Spleen (tissue), 11 donors: ENCODE results near the gene OARD1. TPM values are rescaled to one million over a fixed set of nuclear protein-coding genes. Genes with fewer than 3 reads are reported as not detected.
A peak's percentile ranks its signal among the peaks of the same experiment; 100 is the strongest.

ENCODE experiments used
- DNase-seq: peaks from one replicate; pipeline ENCODE4 v3.0.0-alpha.2; 2020
- H3K27ac ChIP-seq, 8 donors: fragments of 200-600 bp; sonication (generic) in 7 of 8; 1 replicate in 4 of 8; 2 replicates in 4 of 8; pipeline versions ENCODE4 v1.5.0 to v1.8.0; 2016 to 2021; ENCODE audit warnings: inconsistent platforms in 4 of 8, mild to moderate bottlenecking in 4 of 8, moderate library complexity in 1 of 8
- H3K27me3 ChIP-seq, 7 donors: fragments of 200-600 bp; sonication (generic) in 6 of 7; replicated peaks in 1 of 7; 1 replicate in 4 of 7; 2 replicates in 3 of 7; pipeline versions ENCODE4 v1.5.0 to v1.8.0; 2016 to 2021; ENCODE audit warnings: inconsistent platforms in 3 of 7, mild to moderate bottlenecking in 1 of 7
- H3K36me3 ChIP-seq, 6 donors: fragments of 200-600 bp; sonication (generic) in 5 of 6; 1 replicate in 4 of 6; 2 replicates in 2 of 6; pipeline versions ENCODE4 v1.5.0 to v1.8.0; 2016 to 2021; ENCODE audit warnings: inconsistent platforms in 2 of 6
- H3K4me1 ChIP-seq, 6 donors: fragments of 200-600 bp; sonication (generic) in 5 of 6; 1 replicate in 3 of 6; 2 replicates in 3 of 6; pipeline versions ENCODE4 v1.5.0 to v1.8.0; 2016 to 2021; ENCODE audit warnings: inconsistent platforms in 3 of 6
- H3K4me3 ChIP-seq, 8 donors: fragments of 200-600 bp; sonication (generic) in 7 of 8; 1 replicate in 4 of 8; 2 replicates in 4 of 8; pipeline versions ENCODE4 v1.5.0 to v1.8.0; 2016 to 2021; ENCODE audit warnings: inconsistent platforms in 4 of 8, mild to moderate bottlenecking in 4 of 8, moderate library complexity in 2 of 8
- H3K9me3 ChIP-seq, 8 donors: fragments of 200-600 bp; sonication (generic) in 7 of 8; 1 replicate in 4 of 8; 2 replicates in 4 of 8; pipeline versions ENCODE4 v1.5.0 to v1.8.0; 2016 to 2021; ENCODE audit warnings: inconsistent platforms in 4 of 8
- CTCF ChIP-seq, 11 experiments: fragments of 200-600 bp in 7 of 11; fragments of 450-650 bp in 4 of 11; sonication (generic) in 4 of 11; IDR thresholded peaks in 8 of 11; conservative IDR thresholded peaks in 3 of 11; 1 replicate in 7 of 11; 2 replicates in 4 of 11; pipeline versions ENCODE4 v1.4.0 to v1.8.0; 2016 to 2021; ENCODE audit warnings: antibody characterized with exemption in 11 of 11, inconsistent platforms in 4 of 11, mild to moderate bottlenecking in 1 of 11
- POLR2A ChIP-seq, 3 donors: fragments of 450-650 bp; IDR thresholded peaks; one replicate each; pipeline ENCODE4 v1.5.1; 2017; ENCODE audit warnings: antibody characterized with exemption in 3 of 3, mild to moderate bottlenecking in 1 of 3
- POLR2AphosphoS5 ChIP-seq, 3 donors: sonication (generic); formaldehyde crosslinking; IDR thresholded peaks; one replicate each; pipeline ENCODE4 v1.5.1; 2017; ENCODE audit warnings: antibody characterized with exemption in 3 of 3
- WGBS, 5 donors: extraction: QIAGEN DNeasy Blood & Tissue Kit in 3 of 5; methylation state at CpG; one replicate each; pipeline versions ENCODE4 v1.1.5 to v1.1.7; 2013 to 2018; 5-methylcytosine and 5-hydroxymethylcytosine counted together
- intact Hi-C: fragments of 100-400 bp; cut with DNase I; formaldehyde crosslinking; loops from one replicate; pipeline ENCODE4 v1.15.0; 2023; ENCODE audit warnings: low total_unique reads
- polyA plus RNA-seq, 3 donors: library from polyadenylated mRNA; stranded (reverse); fragments of 200-250 nt; gene quantifications; one replicate each; pipeline ENCODE4 v1.2.1, GENCODE V29; 2013
- total RNA-seq, 7 donors: library from RNA; depleted of rRNA in 3 of 7; stranded (reverse); fragments of >200 nt in 3 of 7; fragmentation: NEBNext Ultra II Directional in 4 of 7; extraction: Animal tissue kit (Norgen Biotek cat#: 25700) in 4 of 7; gene quantifications; one replicate each; pipeline versions ENCODE4 v1.1.0 to v1.2.1, GENCODE V29; 2016 to 2021
- donor health status: healthy with polysubstance abuse.
- donor health status: DM: no; HTN: no; CAD: no; lungs with moderate emphysema.
- donor health status: DM: no; HTN: no; CAD: no.
- donor health status: Bipolar disorder and iron deficiency.
- donor health status: healthy.
- donor health status: DM: no; HTN: no; CAD: no.
- donor health status: DM: yes; HTN: yes; CAD: no.

The OARD1 gene
- total and polyA plus RNA-seq, 10 donors: 20.7 to 41.4 (median 32.6) TPM

DNA sequence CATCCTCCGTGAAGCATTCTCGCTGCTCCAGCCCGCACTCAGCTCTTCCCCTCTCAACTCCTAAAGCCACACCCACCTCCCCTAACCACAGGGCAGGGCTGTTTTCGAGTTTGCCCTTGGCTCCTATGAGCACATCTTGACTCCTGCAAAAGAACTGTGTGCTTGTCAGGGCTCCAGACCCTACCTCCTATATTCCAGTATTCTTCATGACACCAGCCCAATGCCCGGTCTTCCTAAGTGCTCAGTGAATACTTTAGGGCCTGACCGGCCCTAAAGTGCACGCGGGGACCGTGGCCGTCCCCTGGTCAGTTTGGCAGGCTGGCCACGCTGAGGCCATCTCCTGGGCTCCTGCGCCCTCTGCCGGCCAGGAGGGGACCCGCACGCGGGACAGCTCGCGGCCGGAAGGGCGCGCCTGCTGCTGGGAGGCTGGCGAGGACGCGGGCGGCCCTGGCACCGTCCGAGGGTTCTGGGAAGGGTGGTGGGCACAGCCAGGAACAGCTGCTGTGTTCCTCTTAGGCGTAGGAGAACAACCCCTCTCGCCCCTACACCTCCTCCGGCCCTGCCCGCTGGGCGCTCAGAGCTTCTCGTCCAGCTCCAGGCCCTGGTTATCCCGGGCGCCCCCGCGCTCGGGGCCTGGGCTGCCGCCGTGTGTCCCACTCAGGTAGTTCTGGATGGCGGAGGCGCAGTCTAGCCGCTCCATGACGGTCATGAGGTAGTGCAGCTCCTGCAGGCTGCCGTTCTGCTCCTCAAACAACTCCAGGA is 44.2 kb downstream of the OARD1 start:
- Histone ChIP-seq H3K36me3 (no peaks in the 10 kb centered on the region), H3K27me3 (no peaks in the 10 kb centered on the region), H3K4me3 (peak overlapping the region; percentile 45 to 75 (median 54)), H3K27ac (peak overlapping the region; percentile 67 to 84 (median 77)), H3K9me3 (no peaks in the 10 kb centered on the region), H3K4me1 (peaks cover 7 to 26% (median 20%) of the 10 kb centered on the region in 6 donors)
- intact Hi-C loops: loop anchor here (10.0 kb wide), 1 partner anchor 1673 kb away; no protein-coding TSS in a partner anchor
- TF ChIP-seq POLR2A (IDR thresholded peaks at IDR 0.05) (no peak), CTCF (IDR thresholded peaks at IDR 0.05 in 8 of 11, conservative IDR thresholded peaks at IDR 0.05 in 3 of 11) (peak; percentile 96 to 100 (median 99)), POLR2AphosphoS5 (IDR thresholded peaks at IDR 0.05) (peak; percentile 51 to 87 (median 83))
- peak; percentile 96 for DNase-seq
- WGBS, 5 donors: 1% methylated on average over 11 to 45 of the region's 45 CpGs

GRCh38 chr6:41027241-41027640 is 44.9 kb downstream of the OARD1 start:
- Histone ChIP-seq H3K36me3 (no peaks in the 10 kb centered on the region), H3K4me1 (peaks cover 7 to 26% (median 20%) of the 10 kb centered on the region in 6 donors), H3K27ac (peak overlapping the region in 7 of 8 donors; percentile 67 to 84 (median 77)), H3K27me3 (no peaks in the 10 kb centered on the region), H3K9me3 (no peaks in the 10 kb centered on the region), H3K4me3 (peak overlapping the region; percentile 45 to 75 (median 54))
- WGBS, 5 donors: 22 to 32% (median 30%) methylated on average over 4 of the region's 4 CpGs
- DNase-seq: no peak
- TF ChIP-seq CTCF (IDR thresholded peaks at IDR 0.05 in 8 of 11, conservative IDR thresholded peaks at IDR 0.05 in 3 of 11) (no peak), POLR2AphosphoS5 (IDR thresholded peaks at IDR 0.05) (no peak), POLR2A (IDR thresholded peaks at IDR 0.05) (no peak)
- intact Hi-C loops: loop anchor here (10.0 kb wide), 1 partner anchor 1672 kb away; no protein-coding TSS in a partner anchor

- H3K4me3 ChIP-seq: no peak overlapping the region
- intact Hi-C loops: loop anchor here (10.0 kb wide), 1 partner anchor 1671 kb away; no protein-coding TSS in a partner anchor
- TF ChIP-seq POLR2A (IDR thresholded peaks at IDR 0.05) (no peak), POLR2AphosphoS5 (IDR thresholded peaks at IDR 0.05) (no peak), CTCF (IDR thresholded peaks at IDR 0.05 in 8 of 11, conservative IDR thresholded peaks at IDR 0.05 in 3 of 11) (no peak)
- H3K4me1 ChIP-seq: peaks cover 7 to 26% (median 20%) of the 10 kb centered on the region in 6 donors
- H3K27me3 ChIP-seq: no peaks in the 10 kb centered on the region
- no peaks in the 10 kb centered on the region for H3K9me3 ChIP-seq
- WGBS, 5 donors: 83 to 93% (median 85%) methylated on average over 3 of the region's 3 CpGs
- DNase-seq: no peak
- no peaks in the 10 kb centered on the region for H3K36me3 ChIP-seq
- H3K27ac ChIP-seq: no peak overlapping the region
Measured at GRCh38 chr6:41025966-41026530, 46.1 kb downstream of the OARD1 start.

GRCh38 chr6:41023114-41023513 is 49.0 kb downstream of the OARD1 start:
- Histone ChIP-seq H3K4me1 (peaks cover 6 to 13% (median 12%) of the 10 kb centered on the region in 6 donors), H3K4me3 (no peak overlapping the region), H3K27ac (no peak overlapping the region), H3K9me3 (peaks cover 0 to 2% (median 0%) of the 10 kb centered on the region in 8 donors), H3K27me3 (no peaks in the 10 kb centered on the region), H3K36me3 (no peaks in the 10 kb centered on the region)
- DNase-seq: no peak
- TF ChIP-seq POLR2AphosphoS5 (IDR thresholded peaks at IDR 0.05): no peak
- TF ChIP-seq CTCF (IDR thresholded peaks at IDR 0.05 in 8 of 11, conservative IDR thresholded peaks at IDR 0.05 in 3 of 11): no peak
- no peak for TF ChIP-seq POLR2A (IDR thresholded peaks at IDR 0.05)
- intact Hi-C loops: loop anchor here (10.0 kb wide), 1 partner anchor 1668 kb away; no protein-coding TSS in a partner anchor
- WGBS, 5 donors: 79 to 100% (median 91%) methylated on average over 3 of the region's 3 CpGs
